NCI-H510A treated with DMSO at 0.1 percent for 48 hours (cell line): ENCODE results near the gene RIMBP2.

Source experiments
- DNase-seq: peaks from one replicate; lab custom pipeline; 2025; lab: John Stamatoyannopoulos, UW

RIMBP2 gene

DNA sequence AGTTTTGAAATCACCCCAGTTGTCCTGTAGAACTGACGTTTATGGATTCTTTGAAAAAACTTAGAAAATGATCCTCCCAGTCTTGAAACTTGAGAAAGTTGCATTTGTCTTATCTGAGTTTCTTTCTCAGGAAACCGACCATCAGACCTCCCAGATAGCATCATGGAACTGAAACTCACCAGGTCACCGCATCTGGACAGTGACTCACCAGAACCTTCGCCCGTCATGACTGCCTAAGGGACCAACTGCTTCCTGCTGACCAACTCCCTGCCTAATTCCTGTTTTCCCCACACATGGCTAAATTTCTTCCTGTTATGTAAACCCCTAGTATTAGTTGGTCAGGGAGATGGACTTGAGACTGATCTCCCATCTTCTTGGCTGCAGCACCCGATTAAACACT, 175.7 kb downstream of the RIMBP2 start:
- no peak for DNase-seq

DNA sequence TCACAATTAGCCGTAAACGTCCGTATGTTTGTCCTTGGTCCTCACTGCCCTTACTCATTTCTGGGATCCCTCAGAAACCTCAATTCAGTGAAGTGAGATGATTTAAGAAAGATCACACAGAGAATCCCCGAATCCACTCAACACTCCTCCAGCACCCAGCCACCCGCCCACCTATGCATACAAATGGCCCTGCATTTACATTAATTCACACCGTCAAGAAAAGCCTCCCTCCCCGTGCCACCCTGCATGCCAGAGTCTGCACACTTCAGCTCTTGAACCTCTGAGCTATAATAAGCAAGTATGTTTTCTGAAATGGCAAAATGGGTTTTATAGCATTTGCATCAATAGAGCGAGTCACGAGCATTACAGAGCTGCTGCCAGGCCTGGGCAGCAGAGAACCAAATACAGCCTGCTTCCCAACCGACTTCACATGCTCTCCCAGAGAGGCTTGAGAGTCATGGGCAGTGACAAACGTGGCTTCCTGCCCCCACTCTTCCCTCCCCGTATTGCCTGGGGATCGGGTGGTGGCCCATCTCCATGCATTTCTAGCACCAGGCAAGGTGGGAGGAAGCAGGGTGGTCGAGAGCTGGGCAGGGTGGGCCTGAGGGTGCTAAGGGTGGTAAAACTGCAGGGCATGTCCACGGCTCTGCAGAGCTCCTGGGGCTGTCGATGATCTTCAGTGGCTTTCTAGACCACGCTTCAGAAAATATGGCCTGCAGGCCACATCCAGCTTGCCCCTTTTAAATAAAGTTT, 177.6 kb downstream of the RIMBP2 start:
- DNase-seq, result no peak

- peak; percentile 67 for DNase-seq
These were observed 178.4 kb downstream of the RIMBP2 start for GRCh38 chr12:130537655-130538054.

DNA sequence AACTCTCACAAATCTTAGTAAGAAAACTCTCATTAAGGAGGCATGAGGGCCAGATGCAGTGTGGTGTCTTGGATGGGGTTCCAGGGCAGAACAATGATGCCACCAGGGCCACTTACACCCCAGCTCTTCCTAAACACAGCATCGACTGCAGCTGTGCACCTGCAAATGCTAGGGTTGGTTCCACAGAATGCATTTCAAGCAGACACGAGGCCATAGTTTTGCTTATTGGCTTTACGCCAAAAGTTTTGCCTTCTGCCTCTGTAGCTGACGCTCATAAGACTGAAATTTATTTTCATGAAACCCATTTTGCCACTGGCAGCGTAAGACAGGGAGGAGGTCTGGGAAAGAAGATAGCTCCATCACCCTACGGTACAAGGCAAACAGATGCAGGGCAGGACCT, 179.0 kb downstream of the RIMBP2 start:
- peak; percentile 76 for DNase-seq

- DNase-seq, result no peak
These were observed 185.7 kb downstream of the RIMBP2 start for GRCh38 chr12:130530429-130530828.

- no peak for DNase-seq
These were observed 186.3 kb downstream of the RIMBP2 start for GRCh38 chr12:130529781-130530180.

DNA sequence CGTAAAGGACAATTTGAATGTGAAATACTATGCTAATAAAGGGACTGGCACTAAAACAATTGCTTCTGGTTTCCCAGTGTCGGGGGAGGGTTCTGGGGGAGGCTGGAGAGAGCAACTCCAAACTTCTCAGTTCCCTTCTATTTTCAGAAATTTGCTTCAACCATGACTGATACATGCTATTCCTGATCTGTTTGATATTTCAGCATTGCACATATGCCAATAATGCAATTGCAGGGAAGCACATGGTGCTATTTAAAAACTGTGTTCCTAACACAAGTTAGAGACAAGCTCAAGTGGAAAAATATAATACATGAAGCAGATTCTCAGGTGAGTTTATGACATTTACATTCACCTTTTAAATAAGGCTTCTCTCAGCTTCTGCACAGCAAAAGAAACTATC, 188.9 kb downstream of the RIMBP2 start:
- DNase-seq, result no peak

DNA sequence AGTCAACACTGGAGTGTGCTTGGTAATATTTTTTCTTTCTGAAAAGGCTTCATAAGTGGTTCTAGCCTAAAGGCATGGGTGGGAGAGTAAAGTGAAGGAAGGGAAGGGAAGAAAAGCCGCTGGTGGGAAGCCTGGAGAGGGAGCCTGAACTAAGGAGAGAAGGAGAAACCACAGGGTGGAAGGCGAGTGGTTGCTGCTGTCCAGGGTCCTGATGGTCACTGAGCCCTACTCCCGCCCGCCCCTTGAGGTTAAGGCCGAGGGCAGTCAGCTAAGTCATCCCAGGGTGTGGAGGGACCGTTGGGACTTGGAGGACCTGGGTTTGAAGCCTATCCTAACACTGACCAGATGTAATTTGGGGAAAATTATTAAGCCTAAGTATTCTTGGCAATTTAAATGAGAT, 189.3 kb downstream of the RIMBP2 start:
- no peak for DNase-seq

DNA sequence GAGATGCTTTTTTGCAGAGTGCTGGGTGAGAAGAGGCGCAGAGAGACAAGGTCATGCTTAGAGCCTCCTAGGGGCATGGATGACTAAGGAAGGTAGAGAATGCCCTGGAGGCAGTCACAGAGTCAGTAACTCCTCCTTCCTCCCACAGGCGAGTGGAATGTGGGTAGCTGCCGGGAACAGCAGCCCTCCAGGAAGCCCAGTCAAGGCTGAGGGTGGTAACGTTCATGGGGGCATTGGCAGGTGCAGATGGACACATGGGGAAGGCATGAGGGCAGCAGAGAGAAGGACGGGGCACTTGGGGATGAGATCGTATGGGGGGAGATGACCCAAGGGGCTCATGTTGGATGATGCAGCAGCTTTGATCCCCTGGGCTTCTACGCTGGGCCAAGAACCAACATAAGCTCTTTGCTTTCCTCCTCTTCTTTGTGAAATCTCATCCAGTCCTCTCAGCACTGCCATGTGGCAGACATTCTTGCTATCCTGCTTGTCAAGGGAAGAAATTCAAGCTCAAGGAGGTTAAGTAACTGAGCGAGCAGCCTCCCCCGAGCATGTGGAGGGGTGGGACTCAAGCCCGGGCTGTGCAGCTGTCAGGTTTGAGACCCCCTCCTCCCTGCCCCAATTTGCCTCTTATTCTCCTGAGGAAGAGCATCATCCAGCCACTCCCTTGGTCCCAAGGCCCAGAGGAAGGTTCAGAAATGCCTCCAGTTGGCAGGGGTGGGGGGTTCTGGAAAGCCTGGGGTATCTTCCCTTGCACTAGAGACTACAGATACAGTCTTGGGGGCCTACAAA, 190.5 kb downstream of the RIMBP2 start:
- DNase-seq, result no peak

GRCh38 chr12:130524759-130525158, 191.3 kb downstream of the RIMBP2 start:
- no peak for DNase-seq

GRCh38 chr12:130523863-130524614, 192.1 kb downstream of the RIMBP2 start:
- DNase-seq, result no peak

DNA sequence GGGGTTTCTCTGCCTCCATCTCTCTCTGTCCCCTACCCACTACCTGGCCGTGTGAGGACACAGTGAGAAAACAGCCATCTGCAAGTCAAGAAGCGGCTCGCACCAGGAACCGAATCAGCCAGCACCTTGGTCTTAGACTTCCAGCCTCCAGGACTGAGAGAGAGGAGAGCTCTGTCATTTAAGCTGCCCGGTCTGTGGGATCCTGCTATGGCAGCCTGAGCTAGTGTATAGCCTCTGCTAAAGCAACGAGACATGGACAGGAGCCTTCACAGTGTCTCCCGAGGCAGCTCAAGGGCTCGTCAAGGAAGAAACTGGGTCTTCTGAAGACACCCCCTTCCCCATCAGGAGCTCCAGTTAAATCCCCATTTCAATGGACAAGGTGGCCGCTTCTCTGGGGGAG, 192.9 kb downstream of the RIMBP2 start:
- DNase-seq, result no peak

GRCh38 chr12:130522244-130522834, 193.8 kb downstream of the RIMBP2 start:
- DNase-seq, result no peak

DNA sequence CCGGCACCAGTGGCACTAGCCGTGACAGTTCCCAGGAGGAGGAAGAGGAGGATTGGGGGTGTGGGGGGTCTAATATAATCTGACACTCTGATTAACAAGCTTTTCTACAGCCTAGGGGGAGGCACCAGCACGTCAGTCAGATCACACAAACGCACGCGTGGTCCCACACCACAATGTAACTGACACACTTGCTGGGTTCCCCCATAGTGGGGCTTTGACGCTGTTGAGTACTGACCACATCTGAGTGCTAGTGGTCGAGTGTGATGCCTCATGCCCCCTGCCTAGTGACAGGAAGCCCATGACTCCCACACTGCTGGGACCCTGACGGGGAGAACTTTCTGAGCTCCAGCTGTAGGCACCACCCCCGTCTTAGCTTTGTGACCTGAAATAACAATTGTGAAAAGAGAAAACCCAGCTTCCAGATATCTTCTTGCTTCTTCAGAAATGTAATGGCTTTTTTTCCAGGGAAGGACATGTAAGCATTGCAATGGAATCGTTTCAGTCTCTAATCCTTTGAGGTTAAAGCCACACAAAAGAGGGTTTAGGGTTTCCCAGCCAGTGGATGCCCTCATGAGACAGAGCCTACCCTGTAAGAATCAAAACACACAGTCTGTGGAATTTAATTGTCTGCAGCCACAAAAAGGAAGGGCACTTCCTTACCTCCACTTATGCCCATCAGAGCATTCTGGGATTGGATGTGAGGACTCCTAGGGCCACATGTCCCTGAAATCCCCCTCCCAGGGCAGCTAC, 194.5 kb downstream of the RIMBP2 start:
- no peak for DNase-seq

DNA sequence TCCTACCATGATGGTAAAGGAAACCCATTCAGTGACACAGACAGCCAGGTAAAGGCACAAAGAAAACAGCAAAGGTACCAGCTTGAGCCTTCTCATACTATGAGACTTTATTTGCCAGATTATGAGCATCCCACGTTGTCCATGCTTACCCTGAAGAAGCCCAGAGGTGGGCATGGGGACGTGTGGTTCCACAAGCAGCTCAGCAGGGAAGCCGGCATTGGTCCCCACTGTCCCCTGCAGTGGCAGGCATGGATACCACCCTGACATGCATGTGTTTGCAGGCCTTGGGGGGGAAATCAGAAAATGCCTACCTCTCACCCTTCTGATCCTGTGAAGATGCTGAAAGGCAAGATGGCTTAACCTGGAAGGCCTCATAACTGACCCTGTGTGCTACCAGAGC, 195.3 kb downstream of the RIMBP2 start:
- no peak for DNase-seq

- DNase-seq, result no peak
These were observed 198.5 kb downstream of the RIMBP2 start for GRCh38 chr12:130517588-130517987.

GRCh38 chr12:130514149-130514551, 201.9 kb downstream of the RIMBP2 start:
- peak; percentile 61 for DNase-seq

- DNase-seq, result no peak
These were observed 202.5 kb downstream of the RIMBP2 start for GRCh38 chr12:130513556-130513955.

- no peak for DNase-seq
These were observed 204.8 kb downstream of the RIMBP2 start for GRCh38 chr12:130511285-130511684.

DNA sequence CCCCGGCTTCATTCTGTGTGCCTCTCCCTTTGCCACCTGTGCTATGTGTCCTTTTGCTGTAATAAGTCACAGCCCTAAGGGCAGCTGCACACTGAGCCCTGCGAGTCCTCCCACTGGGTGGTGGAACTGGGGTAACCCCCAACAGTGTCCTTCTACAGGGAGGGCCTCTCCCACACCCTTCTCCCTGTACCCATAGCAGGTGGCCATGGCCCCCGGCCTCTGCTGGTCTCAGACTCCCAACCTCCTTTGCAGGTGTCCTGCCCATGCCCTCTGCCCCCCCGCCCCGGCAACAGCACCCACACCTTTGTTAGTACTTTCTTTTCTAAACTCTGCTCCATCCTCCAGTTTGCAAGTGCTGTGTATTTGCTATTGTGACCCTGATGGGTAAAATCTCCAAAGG, 206.6 kb downstream of the RIMBP2 start:
- DNase-seq, result no peak

- DNase-seq, result no peak
These were observed 207.3 kb downstream of the RIMBP2 start for GRCh38 chr12:130508847-130509246.

DNA sequence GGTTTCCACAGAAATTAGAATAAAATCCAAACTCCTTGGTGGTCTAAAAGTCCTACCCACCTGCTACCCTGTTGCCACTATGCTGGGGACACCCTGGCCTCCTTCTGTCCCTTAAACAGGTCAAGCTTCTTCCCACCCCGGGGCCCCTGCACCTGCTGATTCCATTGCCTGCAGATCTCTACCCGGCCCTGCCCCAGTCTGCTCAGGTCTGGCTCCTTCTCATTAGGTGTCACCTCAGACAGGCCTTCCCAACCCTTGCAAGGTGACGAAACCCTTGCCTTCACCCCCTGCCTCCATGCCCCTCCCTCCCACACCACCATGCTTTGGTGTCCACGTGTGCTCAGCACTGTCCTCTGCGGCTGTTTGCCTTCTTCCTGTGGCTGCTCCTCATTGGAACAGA, 207.8 kb downstream of the RIMBP2 start:
- no peak for DNase-seq
